GM12878 (cell line): Measurements from ENCODE around the gene RAB25. TPM values are rescaled to one million over a fixed set of nuclear protein-coding genes. Genes with fewer than 3 reads are reported as not detected.
A peak's percentile ranks its signal among the peaks of the same experiment; 100 is the strongest.

Experiments
- ATAC-seq: fragments of 200-7000 bp; cut with Tn5 transposase; 3 replicates; pipeline ENCODE4 v1.9.1; 2020; ENCODE audit warnings: mild to moderate bottlenecking, moderate library complexity
- BruUV-seq: library from RNA; stranded (reverse); fragments of 400-500 nt; replicated peaks from 2 replicates; lab custom pipeline; 2021; lab: Mats Ljungman, UMichigan
- CTCF ChIA-PET: fragments of 300-600 bp; sonication (Branson Sonifier 250); formaldehyde crosslinking; extraction: SDS; loops from one replicate; lab custom pipeline; 2021; ENCODE audit warnings: inconsistent platforms; lab: Yijun Ruan, JAX
- POLR2A ChIA-PET: fragments of 350-600 bp; formaldehyde crosslinking; extraction: SDS; loops from one replicate; lab custom pipeline; 2021; ENCODE audit warnings: inconsistent platforms; lab: Charles Lee
- RAD21 ChIA-PET: fragments of 300-600 bp; sonication (Branson Sonifier 250); formaldehyde crosslinking; loops from one replicate; lab custom pipeline; 2023; ENCODE audit warnings: antibody characterized with exemption; ENCODE audit not compliant: unreplicated experiment; lab: Charles Lee
- SMC1A ChIA-PET: fragments of 300-600 bp; sonication (Branson Sonifier 250); formaldehyde crosslinking; loops from one replicate; lab custom pipeline; 2023; ENCODE audit not compliant: unreplicated experiment, uncharacterized antibody; lab: Charles Lee
- DNase-seq: peaks from one replicate; pipeline ENCODE4 v3.0.0-alpha.2; 2011; ENCODE audit warnings: low read depth, low spot score
- FAIRE-seq: peaks from 3 replicates; lab custom pipeline; 2011; peaks lifted over from hg19 to GRCh38; lab: Jason Lieb, UNC
- H2AFZ ChIP-seq: 2 replicates; pipeline ENCODE4 v1.6.0; 2011; ENCODE audit warnings: low read depth, low read length, control low read depth; ENCODE audit not compliant: control insufficient read depth
- H3K27ac ChIP-seq: 2 replicates; pipeline ENCODE4 v1.5.1; 2011; ENCODE audit warnings: control low read depth; ENCODE audit not compliant: control insufficient read depth, insufficient read depth
- H3K27me3 ChIP-seq, 2 experiments: replicated peaks in 1 of 2; 2 replicates each; pipeline versions ENCODE4 v1.6.0 to v1.6.1; 2011; ENCODE audit warnings: low read length in 1 of 2; ENCODE audit not compliant: control insufficient read depth in 2 of 2, insufficient read depth in 2 of 2
- H3K36me3 ChIP-seq, 2 experiments: 2 replicates each; pipeline ENCODE4 v1.5.1; 2011; ENCODE audit warnings: low read length in 1 of 2; ENCODE audit not compliant: control insufficient read depth in 2 of 2, insufficient read depth in 2 of 2
- H3K4me1 ChIP-seq: 2 replicates; pipeline ENCODE4 v1.6.1; 2011; ENCODE audit warnings: mild to moderate bottlenecking, low read length, moderate library complexity, mixed read lengths; ENCODE audit not compliant: control insufficient read depth, insufficient read depth
- H3K4me2 ChIP-seq: 2 replicates; pipeline ENCODE4 v1.6.0; 2011; ENCODE audit warnings: control low read depth; ENCODE audit not compliant: control insufficient read depth, insufficient read depth
- H3K4me3 ChIP-seq: fragments of 200-600 bp; sonication (generic); 2 replicates; pipeline ENCODE4 v1.5.1; 2016
- H3K79me2 ChIP-seq: 2 replicates; pipeline ENCODE4 v1.6.0; 2011; ENCODE audit warnings: low read length; ENCODE audit not compliant: control insufficient read depth, insufficient read depth
- H3K9ac ChIP-seq: 2 replicates; pipeline ENCODE4 v1.8.0; 2011; ENCODE audit warnings: low read length, control low read depth, mixed read lengths; ENCODE audit not compliant: control insufficient read depth, insufficient read depth
- H3K9me3 ChIP-seq: replicated peaks from 3 replicates; pipeline ENCODE4 v1.5.1; 2011; ENCODE audit warnings: mild to moderate bottlenecking, low read length; ENCODE audit not compliant: control insufficient read depth, insufficient read depth
- H4K20me1 ChIP-seq: 2 replicates; pipeline ENCODE4 v1.6.0; 2011; ENCODE audit not compliant: control insufficient read depth, insufficient read depth
- EGR1 ChIP-seq, 2 experiments: IDR thresholded peaks; 1 replicate in 1 of 2; 2 replicates in 1 of 2; pipeline ENCODE4 v1.6.1; 2011 to 2012; ENCODE audit warnings: low read depth in 2 of 2, low read length in 2 of 2, borderline replicate concordance in 1 of 2, mild to moderate bottlenecking in 1 of 2, moderate library complexity in 1 of 2
- MTA3 ChIP-seq: IDR thresholded peaks from 2 replicates; pipeline ENCODE4 v1.6.1; 2012; ENCODE audit warnings: low read length, inconsistent platforms, borderline replicate concordance
- NBN ChIP-seq: fragments of 450-650 bp; IDR thresholded peaks from 2 replicates; pipeline ENCODE4 v1.6.1; 2016
- PML ChIP-seq: IDR thresholded peaks from 2 replicates; pipeline ENCODE4 v1.6.1; 2012; ENCODE audit warnings: low read length, inconsistent platforms
- POLR2AphosphoS5 ChIP-seq: IDR thresholded peaks from 2 replicates; pipeline ENCODE4 v1.6.1; 2011; ENCODE audit warnings: mild to moderate bottlenecking, low read length, inconsistent platforms
- RB1 ChIP-seq: fragments of 450-650 bp; formaldehyde crosslinking; IDR thresholded peaks from 2 replicates; pipeline ENCODE4 v1.6.1; 2017; ENCODE audit warnings: mild to moderate bottlenecking, borderline replicate concordance
- RELA ChIP-seq: fragments of 450-650 bp; IDR thresholded peaks from 2 replicates; pipeline ENCODE4 v1.8.0; 2014; ENCODE audit warnings: borderline replicate concordance; ENCODE audit not compliant: partially characterized antibody
- SMAD5 ChIP-seq: IDR thresholded peaks from 2 replicates; pipeline ENCODE4 v1.6.1; 2016; ENCODE audit warnings: antibody characterized with exemption, low read depth
- TCF7 ChIP-seq: IDR thresholded peaks from 2 replicates; pipeline ENCODE4 v1.6.1; 2014; ENCODE audit warnings: antibody characterized with exemption, borderline replicate concordance
- WGBS: methylation state at CpG from one replicate; pipeline ENCODE4 v1.1.6; 2016; ENCODE audit warnings: low lambda C conversion rate; ENCODE audit not compliant: insufficient replicate concordance, insufficient coverage; ENCODE audit errors: missing lambda C conversion rate; 5-methylcytosine and 5-hydroxymethylcytosine counted together
- in situ Hi-C: fragments of 300-500 bp; cut with MboI; formaldehyde crosslinking; loops from 9 replicates; pipeline ENCODE4 v1.14.3; 2018; ENCODE audit warnings: mixed read lengths
- intact Hi-C: fragments of 100-400 bp; cut with micrococcal nuclease; formaldehyde crosslinking; loops from one replicate; pipeline ENCODE4 v1.14.2; 2022; ENCODE audit not compliant: unreplicated experiment
- polyA plus RNA-seq, 11 experiments: library from polyadenylated mRNA; depleted of rRNA in 4 of 11; unstranded in 6 of 11; stranded (reverse) in 5 of 11; fragments of >200 nt; fragmentation: Nextera tagmentation in 4 of 11; fragmentation: Illumina TruSeq in 1 of 11; extraction: Ambion mirVana in 4 of 11; extraction: Trizol in 1 of 11; gene quantifications; 1 replicate in 1 of 11; 2 replicates in 10 of 11; pipeline versions ENCODE4 v1.2.1 to v1.2.3, GENCODE V29; 2011 to 2016; ENCODE audit warnings: inconsistent platforms in 2 of 11, missing spikeins in 2 of 11, low read depth in 1 of 11
- total RNA-seq, 4 experiments: library from RNA; depleted of rRNA in 3 of 4; stranded (reverse); fragments of >200 nt in 3 of 4; fragmentation: Illumina TruSeq in 1 of 4; extraction: Trizol in 1 of 4; gene quantifications; 2 replicates each; pipeline versions ENCODE4 v1.2.1 to v1.2.3, GENCODE V29; 2013 to 2021

Gene RAB25
- total and polyA plus RNA-seq, 10 of the 15 experiments (the other 5 are each of a cell fraction or from before 2014, with no cell fraction given), result 0.16 to 0.36 (median 0.22) TPM; not detected in 7

GRCh38 chr1:156021093-156021428 is 39.9 kb upstream of the RAB25 start:
- Histone ChIP-seq H3K4me3 (peak overlapping the region; percentile 92; the same call in 1 of the 2 replicates), H3K9me3 (no peaks in the 10 kb centered on the region), H3K9ac (peak overlapping the region; percentile 91), H3K79me2 (peaks cover 23% of the 10 kb centered on the region), H3K27ac (0 out of 2 replicates have a peak overlapping the region, but pooled peaks have one; percentile 78), H3K36me3 (peaks cover 4 to 7% of the 10 kb centered on the region in 2 experiments), H3K4me2 (peak overlapping the region; percentile 56), H2AFZ (peak overlapping the region; percentile 93), H3K4me1 (peaks cover 6% of the 10 kb centered on the region), H4K20me1 (no peaks in the 10 kb centered on the region), H3K27me3 (no peaks in the 10 kb centered on the region; a peak in 1 of 4 replicates)
- in situ Hi-C loops (no loop called here), intact Hi-C loops (loop anchor here (2.0 kb wide), 1 partner anchor 34 kb away; the partner anchor contains the start of gene LAMTOR2)
- BruUV-seq, result no TSS peak
- CTCF ChIA-PET, result interaction anchor here (0.6 to 3.4 kb wide), 6 partner anchors 31 to 296 kb away, joined by 3 to 14 read pairs (median 6); no protein-coding TSS in a partner anchor
- POLR2A ChIA-PET, result interaction anchor here (0.6 to 1.2 kb wide), 2 partner anchors 34 to 46 kb away, joined by 3 to 6 read pairs; no protein-coding TSS in a partner anchor
- WGBS, result 0% methylated on average over 4 of the region's 4 CpGs
- ATAC-seq, result no peak
- no peak for FAIRE-seq
- SMC1A ChIA-PET, result interaction anchor here (0.9 to 2.5 kb wide), 7 partner anchors 9 to 184 kb away, joined by 3 to 14 read pairs (median 4); partner anchors contain the start of gene SYT11
- RAD21 ChIA-PET, result interaction anchor here (1.0 to 1.7 kb wide), 4 partner anchors 31 to 289 kb away, joined by 3 to 6 read pairs (median 4); no protein-coding TSS in a partner anchor
- TF ChIP-seq PML (0 out of 2 replicates have a peak, but pooled peaks have one; percentile 24), POLR2AphosphoS5 (no peak), NBN (no peak), RELA (no peak), EGR1 (IDR thresholded peaks at IDR 0.05; ENCODE audit: borderline replicate concordance in 1 of 2, low read depth in 2 of 2, low read length in 2 of 2) (no peak), SMAD5 (0 out of 2 replicates have a peak, but pooled peaks have one; percentile 35), MTA3 (no peak), TCF7 (peak; percentile 4; the same call in 1 of the 2 replicates), RB1 (0 out of 2 replicates have a peak, but pooled peaks have one; percentile 53)
- no peak for DNase-seq
